PFSK-1 (cell line): ENCODE results near the gene C6.

ENCODE experiments used
- FOXP2 ChIP-seq: optimal IDR thresholded peaks from 2 replicates; pipeline ENCODE3; 2011; ENCODE audit warnings: borderline replicate concordance, control low read depth, inconsistent platforms; ENCODE audit not compliant: insufficient read depth; ENCODE audit errors: extremely low read length, extremely low read depth
- POLR2AphosphoS5 ChIP-seq: IDR thresholded peaks from 2 replicates; pipeline ENCODE4 v1.6.1; 2012; ENCODE audit warnings: low read depth, mild to moderate bottlenecking, control low read depth, low read length, moderate library complexity
- SIN3A ChIP-seq: IDR thresholded peaks from 2 replicates; pipeline ENCODE4 v1.6.1; 2012; ENCODE audit warnings: mild to moderate bottlenecking, low read length, moderate library complexity, borderline replicate concordance; ENCODE audit not compliant: insufficient read depth
- TAF1 ChIP-seq: IDR thresholded peaks from 2 replicates; pipeline ENCODE4 v1.6.1; 2012; ENCODE audit warnings: low read length, control low read depth, borderline replicate concordance; ENCODE audit not compliant: insufficient read depth
- TF ChIP-seq, protein P1 (sequence below), 2 experiments: IDR thresholded peaks; 2 replicates each; pipeline versions ENCODE4 v1.6.1 to v1.8.0; 2011 to 2012; ENCODE audit warnings: low read depth in 2 of 2, low read length in 2 of 2, control low read depth in 1 of 2, inconsistent platforms in 1 of 2, mild to moderate bottlenecking in 1 of 2, moderate library complexity in 1 of 2; ENCODE audit not compliant: insufficient read depth in 1 of 2

Gene C6

DNA sequence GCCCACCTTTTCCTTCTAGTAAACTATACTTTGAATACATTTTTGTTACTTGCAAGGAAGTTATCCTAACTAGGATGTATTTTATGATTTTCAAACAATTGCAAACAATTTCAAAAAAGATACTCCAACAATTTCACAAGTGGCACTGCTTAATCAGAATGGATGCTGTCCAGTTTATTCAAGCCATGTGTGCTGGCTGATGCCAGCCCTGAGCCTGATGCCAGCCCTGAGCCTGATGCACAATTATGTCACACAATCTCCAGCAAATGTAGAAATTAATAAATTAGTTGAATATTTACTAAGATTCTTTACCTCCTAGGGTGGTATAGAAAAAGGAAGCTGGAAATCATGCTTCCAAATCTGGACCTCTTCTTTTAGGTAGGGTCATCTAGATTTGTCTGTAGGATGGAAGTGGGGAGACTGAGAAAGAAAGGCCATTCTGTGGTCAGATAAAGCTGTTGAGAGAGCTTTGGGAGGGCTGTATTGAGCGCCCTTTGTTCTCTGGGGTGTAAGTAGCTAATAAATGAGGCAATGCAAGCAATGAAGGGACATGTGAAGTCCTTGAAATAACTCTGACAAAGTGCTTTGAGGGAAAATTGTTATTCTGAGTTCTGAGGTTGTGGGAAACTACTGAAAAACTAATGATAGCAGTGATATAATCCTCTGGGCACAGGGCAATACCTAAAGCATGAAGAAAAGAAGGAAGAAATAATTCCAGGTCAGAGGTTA is 5.8 kb upstream of the C6 start:
- TF ChIP-seq SIN3A: no peak
- TF ChIP-seq, protein P1, sequence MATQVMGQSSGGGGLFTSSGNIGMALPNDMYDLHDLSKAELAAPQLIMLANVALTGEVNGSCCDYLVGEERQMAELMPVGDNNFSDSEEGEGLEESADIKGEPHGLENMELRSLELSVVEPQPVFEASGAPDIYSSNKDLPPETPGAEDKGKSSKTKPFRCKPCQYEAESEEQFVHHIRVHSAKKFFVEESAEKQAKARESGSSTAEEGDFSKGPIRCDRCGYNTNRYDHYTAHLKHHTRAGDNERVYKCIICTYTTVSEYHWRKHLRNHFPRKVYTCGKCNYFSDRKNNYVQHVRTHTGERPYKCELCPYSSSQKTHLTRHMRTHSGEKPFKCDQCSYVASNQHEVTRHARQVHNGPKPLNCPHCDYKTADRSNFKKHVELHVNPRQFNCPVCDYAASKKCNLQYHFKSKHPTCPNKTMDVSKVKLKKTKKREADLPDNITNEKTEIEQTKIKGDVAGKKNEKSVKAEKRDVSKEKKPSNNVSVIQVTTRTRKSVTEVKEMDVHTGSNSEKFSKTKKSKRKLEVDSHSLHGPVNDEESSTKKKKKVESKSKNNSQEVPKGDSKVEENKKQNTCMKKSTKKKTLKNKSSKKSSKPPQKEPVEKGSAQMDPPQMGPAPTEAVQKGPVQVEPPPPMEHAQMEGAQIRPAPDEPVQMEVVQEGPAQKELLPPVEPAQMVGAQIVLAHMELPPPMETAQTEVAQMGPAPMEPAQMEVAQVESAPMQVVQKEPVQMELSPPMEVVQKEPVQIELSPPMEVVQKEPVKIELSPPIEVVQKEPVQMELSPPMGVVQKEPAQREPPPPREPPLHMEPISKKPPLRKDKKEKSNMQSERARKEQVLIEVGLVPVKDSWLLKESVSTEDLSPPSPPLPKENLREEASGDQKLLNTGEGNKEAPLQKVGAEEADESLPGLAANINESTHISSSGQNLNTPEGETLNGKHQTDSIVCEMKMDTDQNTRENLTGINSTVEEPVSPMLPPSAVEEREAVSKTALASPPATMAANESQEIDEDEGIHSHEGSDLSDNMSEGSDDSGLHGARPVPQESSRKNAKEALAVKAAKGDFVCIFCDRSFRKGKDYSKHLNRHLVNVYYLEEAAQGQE (IDR thresholded peaks at IDR 0.05; ENCODE audit: insufficient read depth in 1 of 2, low read depth in 2 of 2, low read length in 2 of 2): no peak
- no peak for TF ChIP-seq TAF1
- TF ChIP-seq FOXP2: no peak
- no peak for TF ChIP-seq POLR2AphosphoS5

DNA sequence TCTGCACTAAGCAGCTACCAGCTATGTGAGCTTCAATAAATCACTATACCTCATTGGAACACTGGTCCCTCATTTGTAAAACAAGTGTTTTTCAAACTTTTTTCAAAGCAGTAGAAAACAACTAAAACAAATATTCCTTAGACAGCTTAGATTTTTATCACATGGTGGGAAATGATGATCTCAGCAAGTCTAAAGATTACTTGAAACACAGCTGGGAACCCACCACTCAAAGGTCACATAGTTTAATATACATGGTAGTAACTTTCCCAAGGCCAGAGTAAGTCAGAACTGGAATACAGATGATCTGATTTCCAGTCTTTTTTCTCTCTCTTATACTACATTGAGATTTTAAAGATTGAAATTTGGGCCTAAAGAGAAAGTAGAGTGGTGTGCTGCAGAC is 850 bp upstream of the C6 start:
- TF ChIP-seq POLR2AphosphoS5: no peak
- TF ChIP-seq SIN3A: no peak
- TF ChIP-seq TAF1: no peak
- no peak for TF ChIP-seq FOXP2
- TF ChIP-seq, protein P1 (IDR thresholded peaks at IDR 0.05; ENCODE audit: insufficient read depth in 1 of 2, low read depth in 2 of 2, low read length in 2 of 2): no peak

DNA sequence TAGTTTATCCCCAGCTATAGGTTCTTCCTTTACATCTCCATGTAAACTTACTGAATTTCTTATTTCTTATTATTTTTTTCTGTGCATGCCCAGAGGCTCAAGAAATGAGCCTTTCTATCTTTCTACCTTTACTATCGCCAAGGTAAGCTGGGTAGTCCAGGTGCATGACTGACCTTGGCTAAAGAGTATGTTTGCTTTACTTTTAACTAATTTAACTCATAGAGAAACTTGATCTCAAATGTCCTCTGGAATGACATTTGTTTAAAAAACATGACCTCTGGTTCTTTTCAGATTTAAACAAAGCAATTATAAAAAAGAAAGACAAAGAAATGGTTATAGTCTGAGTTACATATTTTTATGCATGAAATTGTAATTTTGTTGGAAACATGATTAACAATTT is 397 bp downstream of the C6 start:
- TF ChIP-seq, protein P1 (IDR thresholded peaks at IDR 0.05; ENCODE audit: insufficient read depth in 1 of 2, low read depth in 2 of 2, low read length in 2 of 2): no peak
- no peak for TF ChIP-seq FOXP2
- no peak for TF ChIP-seq SIN3A
- TF ChIP-seq TAF1: no peak
- no peak for TF ChIP-seq POLR2AphosphoS5

DNA sequence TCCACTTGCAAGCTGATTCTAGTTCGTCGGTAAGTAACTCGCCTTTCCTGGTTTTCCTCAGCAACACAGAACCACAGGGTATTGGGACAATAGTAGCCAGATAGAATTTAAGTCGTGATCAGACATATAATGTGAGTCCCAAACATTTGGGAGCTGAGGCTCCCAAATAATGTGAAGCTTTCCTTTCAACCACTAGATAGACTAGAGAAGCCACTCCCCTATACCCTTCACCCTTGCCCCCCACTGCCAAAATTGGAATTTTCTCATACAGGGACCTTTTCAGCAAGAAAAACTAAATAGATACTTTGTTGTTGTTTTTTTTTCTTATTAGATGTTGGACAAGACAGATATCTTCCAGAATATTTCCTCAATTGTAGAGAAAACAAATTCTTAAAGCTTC is 1.9 kb downstream of the C6 start:
- no peak for TF ChIP-seq POLR2AphosphoS5
- no peak for TF ChIP-seq FOXP2

DNA sequence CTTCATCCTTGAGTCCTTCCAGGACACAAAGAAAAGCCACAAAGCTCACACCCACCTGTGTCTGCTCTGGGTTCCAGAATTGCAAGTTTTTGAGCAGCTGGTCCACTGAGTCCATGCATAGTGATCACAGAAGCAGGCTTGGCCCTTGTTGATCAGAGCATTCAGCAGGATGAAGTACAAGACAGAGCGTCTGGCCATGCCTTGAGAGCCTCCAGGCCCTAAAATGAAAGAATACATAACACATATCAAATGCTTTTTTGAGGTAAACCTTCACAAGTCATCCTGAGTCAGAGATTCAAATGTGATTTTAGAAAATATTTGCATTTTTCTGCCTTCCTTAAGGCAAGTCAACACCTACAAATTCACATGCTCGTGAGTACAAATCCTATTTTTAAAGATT is 10.3 kb downstream of the C6 start:
- TF ChIP-seq POLR2AphosphoS5 (no peak), SIN3A (no peak), TAF1 (no peak), FOXP2 (no peak)
- TF ChIP-seq, protein P1 (IDR thresholded peaks at IDR 0.05; ENCODE audit: insufficient read depth in 1 of 2, low read depth in 2 of 2, low read length in 2 of 2): no peak
